ENCODE results near the gene BACE2.

Gene BACE2

GRCh38 chr21:41215856-41216408 is 48.0 kb downstream of the BACE2 start:
- in situ Hi-C loops (cut with MboI; ENCODE audit: low pct_unique_long_range_greater_than_20kb, low sequenced_read_pairs, unreplicated experiment) = no loop called here
- no peak for DNase-seq (ENCODE audit: low spot score)
- TF ChIP-seq CTCF (IDR thresholded peaks at IDR 0.05; ENCODE audit: extremely low read depth, insufficient read depth, missing control alignments) = no peak

- DNase-seq (ENCODE audit: low spot score) = no peak
- in situ Hi-C loops (cut with MboI; ENCODE audit: low pct_unique_long_range_greater_than_20kb, low sequenced_read_pairs, unreplicated experiment) = no loop called here
- TF ChIP-seq CTCF (IDR thresholded peaks at IDR 0.05; ENCODE audit: extremely low read depth, insufficient read depth, missing control alignments) = no peak
Measured at GRCh38 chr21:41216486-41216885, 48.5 kb downstream of the BACE2 start.

- DNase-seq (ENCODE audit: low spot score) = no peak
- in situ Hi-C loops (cut with MboI; ENCODE audit: low pct_unique_long_range_greater_than_20kb, low sequenced_read_pairs, unreplicated experiment) = no loop called here
- no peak for TF ChIP-seq CTCF (IDR thresholded peaks at IDR 0.05; ENCODE audit: extremely low read depth, insufficient read depth, missing control alignments)
Measured at GRCh38 chr21:41217671-41218385, 49.9 kb downstream of the BACE2 start.

GRCh38 chr21:41219498-41220207 is 51.7 kb downstream of the BACE2 start:
- TF ChIP-seq CTCF (IDR thresholded peaks at IDR 0.05; ENCODE audit: extremely low read depth, insufficient read depth, missing control alignments) = no peak
- in situ Hi-C loops (cut with MboI; ENCODE audit: low pct_unique_long_range_greater_than_20kb, low sequenced_read_pairs, unreplicated experiment) = no loop called here

GRCh38 chr21:41220208-41220733 is 52.3 kb downstream of the BACE2 start:
- DNase-seq (ENCODE audit: low spot score) = no peak
- no peak for TF ChIP-seq CTCF (IDR thresholded peaks at IDR 0.05; ENCODE audit: extremely low read depth, insufficient read depth, missing control alignments)
- in situ Hi-C loops (cut with MboI; ENCODE audit: low pct_unique_long_range_greater_than_20kb, low sequenced_read_pairs, unreplicated experiment) = no loop called here

More at GRCh38 chr21:41219498-41220207, 51.7 kb downstream of the BACE2 start:
- DNase-seq (ENCODE audit: low spot score) = no peak

GRCh38 chr21:41222247-41223068 is 54.5 kb downstream of the BACE2 start:
- no peak for DNase-seq (ENCODE audit: low spot score)
- no peak for TF ChIP-seq CTCF (IDR thresholded peaks at IDR 0.05; ENCODE audit: extremely low read depth, insufficient read depth, missing control alignments)
- in situ Hi-C loops (cut with MboI; ENCODE audit: low pct_unique_long_range_greater_than_20kb, low sequenced_read_pairs, unreplicated experiment) = no loop called here
